Aorta (tissue), 5 donors: ENCODE data around the gene ATXN7. TPM values are rescaled to one million over a fixed set of nuclear protein-coding genes. Genes with fewer than 3 reads are reported as not detected.

Experiments used
- ATAC-seq: fragments of 200-7000 bp; cut with Tn5 transposase; one replicate; pipeline ENCODE4 v1.9.1; 2022; ENCODE audit warnings: moderate library complexity; ENCODE audit not compliant: low FRiP score
- DNase-seq, 2 donors: peaks; one replicate each; pipeline ENCODE4 v3.0.0-alpha.2; 2020
- H3K27ac ChIP-seq, 2 donors: one replicate each; pipeline ENCODE4 v1.5.1; 2013; ENCODE audit warnings: low read length in 2 of 2, mild to moderate bottlenecking in 2 of 2, moderate library complexity in 2 of 2, control low read depth in 1 of 2, inconsistent platforms in 1 of 2, low read depth in 1 of 2
- H3K27me3 ChIP-seq, 2 donors: one replicate each; pipeline ENCODE4 v1.6.1; 2013; ENCODE audit warnings: control low read depth in 1 of 2, low read length in 1 of 2, mild to moderate bottlenecking in 1 of 2, moderate library complexity in 1 of 2; ENCODE audit not compliant: insufficient read depth in 2 of 2, control insufficient read depth in 1 of 2
- H3K36me3 ChIP-seq, 2 donors: one replicate each; pipeline ENCODE4 v1.6.1; 2013; ENCODE audit warnings: control low read depth in 1 of 2, low read length in 1 of 2, mild to moderate bottlenecking in 1 of 2; ENCODE audit not compliant: insufficient read depth in 2 of 2, control insufficient read depth in 1 of 2
- H3K4me1 ChIP-seq, 2 donors: one replicate each; pipeline ENCODE4 v1.6.1; 2013; ENCODE audit warnings: low read length in 2 of 2, control low read depth in 1 of 2, mild to moderate bottlenecking in 1 of 2, moderate library complexity in 1 of 2; ENCODE audit not compliant: insufficient read depth in 2 of 2, control insufficient read depth in 1 of 2
- H3K4me3 ChIP-seq, 2 donors: one replicate each; pipeline ENCODE4 v1.5.1; 2013; ENCODE audit warnings: low read length in 2 of 2, control low read depth in 1 of 2, mild to moderate bottlenecking in 1 of 2
- H3K9me3 ChIP-seq: one replicate; pipeline ENCODE4 v1.6.1; 2013; ENCODE audit warnings: mild to moderate bottlenecking, low read length; ENCODE audit not compliant: control insufficient read depth
- WGBS, 2 donors: extraction: QIAGEN DNeasy Blood & Tissue Kit; methylation state at CpG; one replicate each; pipeline ENCODE4 v1.1.7; 2013; 5-methylcytosine and 5-hydroxymethylcytosine counted together
- intact Hi-C, 2 donors: fragments of 100-400 bp; cut with DNase I; formaldehyde crosslinking; loops; one replicate each; pipeline versions ENCODE4 v1.14.2 to v1.15.0; 2022
- polyA plus RNA-seq, 2 donors: library from polyadenylated mRNA; stranded (reverse); fragments of 200-250 nt; gene quantifications; one replicate each; pipeline ENCODE4 v1.2.3, GENCODE V29; 2013
- total RNA-seq, 2 donors: library from RNA; stranded (reverse); fragmentation: NEBNext Ultra II Directional; extraction: Animal tissue kit (Norgen Biotek cat#: 25700); gene quantifications; one replicate each; pipeline ENCODE4 v1.2.1, GENCODE V29; 2021
- donor health status: healthy with polysubstance abuse.
- donor health status: Bipolar disorder and iron deficiency.
- donor health status: DM: no; HTN: no; CAD: no.
- donor health status: DM: no; HTN: no; CAD: no.
- donor health status: DM: yes; HTN: yes; CAD: no.

The ATXN7 gene
- total and polyA plus RNA-seq, 4 donors = 4.1 to 52.5 (median 29.2) TPM

GRCh38 chr3:63967675-63968611 lies 104.3 kb downstream of the ATXN7 start:
- ATAC-seq (peak; percentile 67), DNase-seq (no peak)
- Histone ChIP-seq H3K36me3 (no peaks in the 10 kb centered on the region), H3K27me3 (no peaks in the 10 kb centered on the region), H3K4me1 (peaks cover 11 to 22% of the 10 kb centered on the region in 2 donors), H3K27ac (peak overlapping the region in 1 of 2 donors; percentile 67), H3K4me3 (peak overlapping the region in 1 of 2 donors; percentile 18), H3K9me3 (no peaks in the 10 kb centered on the region)
- intact Hi-C loops = no loop called here
- WGBS, 2 donors = 9 to 15% methylated on average over 11 of the region's 11 CpGs

GRCh38 chr3:63968612-63969350 lies 105.1 kb downstream of the ATXN7 start:
- DNase-seq = no peak
- Histone ChIP-seq H3K4me1 (peaks cover 11 to 22% of the 10 kb centered on the region in 2 donors), H3K27ac (no peak overlapping the region), H3K9me3 (no peaks in the 10 kb centered on the region), H3K27me3 (no peaks in the 10 kb centered on the region), H3K4me3 (no peak overlapping the region), H3K36me3 (no peaks in the 10 kb centered on the region)
- ATAC-seq = no peak
- 63 to 65% methylated on average over 3 of the region's 3 CpGs for WGBS, 2 donors
- intact Hi-C loops = no loop called here

- WGBS, 2 donors = 44 to 47% methylated on average over 2 of the region's 2 CpGs
- Histone ChIP-seq H3K9me3 (no peaks in the 10 kb centered on the region), H3K4me1 (peaks cover 10 to 20% of the 10 kb centered on the region in 2 donors), H3K4me3 (no peak overlapping the region), H3K36me3 (peaks cover 0 to 1% of the 10 kb centered on the region in 2 donors), H3K27ac (no peak overlapping the region), H3K27me3 (no peaks in the 10 kb centered on the region)
- DNase-seq = no peak
- no peak for ATAC-seq
- intact Hi-C loops = no loop called here
Measured at GRCh38 chr3:63969876-63970275, 106.2 kb downstream of the ATXN7 start.

- no peaks in the 10 kb centered on the region for H3K9me3 ChIP-seq
- H3K27me3 ChIP-seq = no peaks in the 10 kb centered on the region
- H3K4me3 ChIP-seq = no peak overlapping the region
- H3K36me3 ChIP-seq = peaks cover 0 to 1% of the 10 kb centered on the region in 2 donors
- H3K27ac ChIP-seq = peak overlapping the region in 1 of 2 donors; percentile 63
- WGBS, 2 donors = 28 to 34% methylated on average over 11 of the region's 11 CpGs
- DNase-seq = no peak
- peaks cover 12 to 16% of the 10 kb centered on the region in 2 donors for H3K4me1 ChIP-seq
- ATAC-seq = no peak
- intact Hi-C loops = no loop called here
Measured at GRCh38 chr3:63970631-63971475, 107.2 kb downstream of the ATXN7 start.

- H3K9me3 ChIP-seq = no peaks in the 10 kb centered on the region
- H3K4me1 ChIP-seq = peaks cover 16 to 20% of the 10 kb centered on the region in 2 donors
- ATAC-seq = no peak
- no peak overlapping the region for H3K27ac ChIP-seq
- 54% methylated on average over 2 of the region's 2 CpGs for WGBS, 2 donors
- H3K36me3 ChIP-seq = peaks cover 0 to 1% of the 10 kb centered on the region in 2 donors
- intact Hi-C loops = no loop called here
- H3K27me3 ChIP-seq = no peaks in the 10 kb centered on the region
- DNase-seq = no peak
- H3K4me3 ChIP-seq = no peak overlapping the region
Measured at GRCh38 chr3:63972196-63972595, 108.5 kb downstream of the ATXN7 start.

GRCh38 chr3:63972987-63973386 lies 109.3 kb downstream of the ATXN7 start:
- no peak for DNase-seq
- 50 to 61% methylated on average over 4 of the region's 4 CpGs for WGBS, 2 donors
- no peak for ATAC-seq
- peaks cover 0 to 1% of the 10 kb centered on the region in 2 donors for H3K36me3 ChIP-seq
- no peaks in the 10 kb centered on the region for H3K9me3 ChIP-seq
- intact Hi-C loops = no loop called here
- no peaks in the 10 kb centered on the region for H3K27me3 ChIP-seq
- no peak overlapping the region for H3K4me3 ChIP-seq
- no peak overlapping the region for H3K27ac ChIP-seq
- peaks cover 16 to 20% of the 10 kb centered on the region in 2 donors for H3K4me1 ChIP-seq

- H3K27me3 ChIP-seq = no peaks in the 10 kb centered on the region
- no peak overlapping the region for H3K27ac ChIP-seq
- H3K9me3 ChIP-seq = no peaks in the 10 kb centered on the region
- H3K4me3 ChIP-seq = no peak overlapping the region
- ATAC-seq (no peak), DNase-seq (no peak)
- peaks cover 16 to 20% of the 10 kb centered on the region in 2 donors for H3K4me1 ChIP-seq
- WGBS, 2 donors = 96 to 98% methylated on average over 8 of the region's 8 CpGs
- H3K36me3 ChIP-seq = peaks cover 0 to 1% of the 10 kb centered on the region in 2 donors
- intact Hi-C loops = no loop called here
Measured at GRCh38 chr3:63973406-63973805, 109.7 kb downstream of the ATXN7 start.

GRCh38 chr3:63974451-63974850 lies 110.8 kb downstream of the ATXN7 start:
- Histone ChIP-seq H3K9me3 (no peaks in the 10 kb centered on the region), H3K4me3 (no peak overlapping the region), H3K27ac (no peak overlapping the region), H3K27me3 (no peaks in the 10 kb centered on the region), H3K36me3 (peaks cover 0 to 1% of the 10 kb centered on the region in 2 donors), H3K4me1 (peaks cover 13 to 14% of the 10 kb centered on the region in 2 donors)
- ATAC-seq (no peak), DNase-seq (no peak)
- intact Hi-C loops = no loop called here
- 86 to 94% methylated on average over 1 of the region's 1 CpG for WGBS, 2 donors
